Right ventricle myocardium superior (tissue), 1 donor: ENCODE measurements around the gene KCNC1. TPM values are rescaled to one million over a fixed set of nuclear protein-coding genes. Genes with fewer than 3 reads are reported as not detected.

Experiments used
- ATAC-seq: fragments of 200-7000 bp; cut with Tn5 transposase; one replicate; pipeline ENCODE4 v1.9.1; 2020; ENCODE audit warnings: mild to moderate bottlenecking; ENCODE audit not compliant: poor library complexity
- DNase-seq: peaks from one replicate; pipeline ENCODE4 v3.0.0-alpha.2; 2020
- intact Hi-C: fragments of 100-400 bp; cut with DNase I; formaldehyde crosslinking; loops from one replicate; pipeline ENCODE4 v1.11.2; 2022
- total RNA-seq: library from RNA; stranded (reverse); fragmentation: NEBNext Ultra II Directional; extraction: Animal tissue kit (Norgen Biotek cat#: 25700); gene quantifications from one replicate; pipeline ENCODE4 v1.2.1, GENCODE V29; 2021
- donor health status: DM: no; HTN: yes; CAD: no; lungs with severe emphysema.

The KCNC1 gene
- total RNA-seq, 1 donor from 2014 or later: not detected

- ATAC-seq (peak; percentile 87), DNase-seq (peak; percentile 78)
- intact Hi-C loops: no loop called here
Measured at GRCh38 chr11:17734986-17735817, 621 bp downstream of the KCNC1 start.

DNA sequence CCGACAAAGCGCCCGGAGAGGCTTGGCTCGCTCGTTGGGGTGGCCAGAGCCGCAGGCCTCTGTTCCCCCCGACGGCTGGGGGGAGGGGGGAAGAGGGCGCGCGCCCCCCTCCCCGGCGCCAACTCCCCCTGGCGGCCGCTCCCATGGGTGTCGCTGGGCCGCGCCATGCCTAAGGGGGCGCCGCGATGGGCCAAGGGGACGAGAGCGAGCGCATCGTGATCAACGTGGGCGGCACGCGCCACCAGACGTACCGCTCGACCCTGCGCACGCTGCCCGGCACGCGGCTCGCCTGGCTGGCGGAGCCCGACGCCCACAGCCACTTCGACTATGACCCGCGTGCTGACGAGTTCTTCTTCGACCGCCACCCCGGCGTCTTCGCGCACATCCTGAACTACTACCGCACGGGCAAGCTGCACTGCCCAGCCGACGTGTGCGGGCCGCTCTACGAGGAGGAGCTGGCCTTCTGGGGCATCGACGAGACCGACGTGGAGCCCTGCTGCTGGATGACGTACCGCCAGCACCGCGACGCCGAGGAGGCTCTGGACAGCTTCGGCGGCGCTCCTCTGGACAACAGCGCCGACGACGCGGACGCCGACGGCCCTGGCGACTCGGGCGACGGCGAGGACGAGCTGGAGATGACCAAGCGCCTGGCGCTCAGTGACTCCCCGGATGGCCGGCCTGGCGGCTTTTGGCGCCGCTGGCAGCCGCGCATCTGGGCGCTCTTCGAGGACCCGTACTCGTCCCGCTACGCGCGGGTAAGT is 1.4 kb downstream of the KCNC1 start:
- peak; percentile 30 for DNase-seq
- intact Hi-C loops: no loop called here
- no peak for ATAC-seq

DNA sequence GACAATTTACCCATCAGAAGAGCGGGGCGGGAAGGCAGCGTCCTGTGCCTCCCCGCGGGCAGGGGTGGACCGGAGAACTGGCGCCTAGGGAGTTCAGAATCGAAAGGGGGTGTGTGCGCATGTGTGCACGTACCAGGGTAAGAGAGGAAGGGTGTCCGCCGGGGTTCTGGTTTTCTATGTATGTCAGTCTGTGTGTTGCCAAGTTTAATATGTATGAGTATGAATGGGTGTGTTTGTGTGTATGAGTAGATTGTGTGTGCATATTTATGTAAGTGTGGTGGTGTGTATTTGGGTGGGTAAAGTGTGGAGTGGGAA is 2.0 kb downstream of the KCNC1 start:
- peak; percentile 20 for DNase-seq
- intact Hi-C loops: no loop called here
- ATAC-seq: no peak

- intact Hi-C loops: no loop called here
- peak; percentile 27 for DNase-seq
- ATAC-seq: no peak
Measured at GRCh38 chr11:17736930-17737817, 2.6 kb downstream of the KCNC1 start.

DNA sequence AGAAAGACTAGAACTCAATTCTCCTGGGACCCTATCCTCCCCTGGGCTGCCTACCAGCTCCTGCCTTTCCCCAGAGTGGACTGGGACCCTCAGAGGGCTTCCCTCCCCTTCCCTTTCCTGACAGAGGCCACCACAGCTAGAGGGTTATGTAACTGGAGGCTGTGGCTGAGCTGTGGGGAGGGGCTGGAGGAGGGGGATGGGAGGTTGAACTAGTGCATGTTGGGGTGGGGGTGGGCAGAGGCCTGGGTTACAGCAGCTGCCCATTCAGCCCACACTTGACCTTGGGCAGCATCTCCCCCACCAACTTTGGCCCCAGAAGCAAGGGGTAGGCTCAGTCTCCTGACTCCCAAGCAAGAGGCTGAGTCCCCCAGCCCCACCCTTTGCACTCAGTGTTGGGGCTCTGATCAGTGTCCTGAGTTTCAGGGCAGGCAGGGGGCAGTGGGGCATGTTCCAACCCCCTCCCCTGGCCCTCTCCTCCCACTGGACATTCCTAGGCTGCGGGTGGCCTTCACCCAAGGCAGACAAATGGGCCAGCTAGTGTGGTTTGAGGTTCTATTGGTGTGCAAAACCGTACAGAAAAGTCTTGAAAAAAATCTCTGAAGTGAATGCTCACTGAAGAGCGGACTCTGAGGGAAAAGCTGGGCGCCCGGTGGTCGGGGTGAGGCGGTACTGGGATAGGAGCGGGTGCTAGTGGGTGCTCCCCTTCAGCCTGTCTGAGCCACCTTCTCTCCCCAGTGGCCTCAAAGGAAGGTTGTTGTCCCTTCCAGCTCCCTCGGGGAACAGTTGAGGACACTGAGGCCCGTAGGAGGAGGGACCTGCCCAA is 3.8 kb downstream of the KCNC1 start:
- intact Hi-C loops: no loop called here
- no peak for DNase-seq
- no peak for ATAC-seq

- no peak for ATAC-seq
- no peak for DNase-seq
- intact Hi-C loops: no loop called here
Measured at GRCh38 chr11:17739945-17740338, 5.4 kb downstream of the KCNC1 start.

DNA sequence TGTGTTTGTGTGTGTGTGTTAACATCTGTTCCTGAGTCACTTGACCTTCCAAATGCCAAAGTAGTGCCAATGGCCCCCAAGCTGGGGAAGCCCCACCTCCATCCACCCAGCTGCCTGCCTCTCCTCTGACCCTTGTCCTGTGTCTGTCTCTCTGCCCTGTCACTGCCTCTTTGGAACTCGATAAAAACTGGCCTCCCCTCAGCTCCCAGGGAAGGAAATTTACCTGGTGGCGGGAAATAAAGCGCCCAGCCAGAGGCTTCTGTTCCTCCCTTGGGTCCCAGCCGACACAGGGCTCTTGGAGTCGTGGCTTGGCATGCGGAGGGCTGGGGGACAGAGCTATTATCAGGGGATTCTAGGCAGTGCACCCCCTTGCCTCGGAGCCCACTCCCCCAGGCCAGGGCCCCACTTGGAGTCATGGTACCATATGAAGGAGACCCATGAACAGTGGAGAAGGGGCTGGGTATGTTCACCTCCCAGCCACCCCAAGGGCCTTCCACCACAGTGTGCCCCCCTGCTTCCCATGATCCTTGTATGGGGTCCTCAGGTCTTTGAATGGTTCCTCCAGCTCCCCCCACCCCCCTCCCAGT is 6.2 kb downstream of the KCNC1 start:
- intact Hi-C loops: no loop called here
- ATAC-seq: no peak
- DNase-seq: no peak

DNA sequence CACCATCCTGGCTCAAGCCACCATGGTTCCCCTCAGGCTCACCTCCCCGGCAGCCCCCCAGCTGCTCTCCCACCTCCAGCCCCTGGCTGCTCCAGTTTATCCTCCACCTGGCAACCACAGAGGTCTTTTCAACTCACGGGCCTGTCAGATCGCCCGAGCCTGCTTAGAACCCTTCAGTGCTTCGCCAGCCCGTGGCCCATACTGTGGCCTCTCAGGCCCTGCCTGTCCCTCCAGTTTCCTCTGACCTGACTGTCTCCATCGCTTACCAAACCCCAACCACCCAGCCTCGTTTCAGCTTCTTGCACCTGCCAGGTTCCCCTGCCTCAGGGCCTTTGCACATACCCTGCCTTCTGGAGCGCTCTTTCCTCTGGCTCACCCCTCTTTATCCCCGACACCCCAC is 6.9 kb downstream of the KCNC1 start:
- no peak for ATAC-seq
- intact Hi-C loops: no loop called here
- peak; percentile 27 for DNase-seq

GRCh38 chr11:17742019-17742418 is 7.4 kb downstream of the KCNC1 start:
- peak; percentile 16 for DNase-seq
- no peak for ATAC-seq
- intact Hi-C loops: no loop called here

GRCh38 chr11:17743026-17743807 is 8.6 kb downstream of the KCNC1 start:
- intact Hi-C loops: no loop called here
- no peak for ATAC-seq
- DNase-seq: no peak

GRCh38 chr11:17743808-17744119 is 9.2 kb downstream of the KCNC1 start:
- no peak for ATAC-seq
- no peak for DNase-seq
- intact Hi-C loops: no loop called here

DNA sequence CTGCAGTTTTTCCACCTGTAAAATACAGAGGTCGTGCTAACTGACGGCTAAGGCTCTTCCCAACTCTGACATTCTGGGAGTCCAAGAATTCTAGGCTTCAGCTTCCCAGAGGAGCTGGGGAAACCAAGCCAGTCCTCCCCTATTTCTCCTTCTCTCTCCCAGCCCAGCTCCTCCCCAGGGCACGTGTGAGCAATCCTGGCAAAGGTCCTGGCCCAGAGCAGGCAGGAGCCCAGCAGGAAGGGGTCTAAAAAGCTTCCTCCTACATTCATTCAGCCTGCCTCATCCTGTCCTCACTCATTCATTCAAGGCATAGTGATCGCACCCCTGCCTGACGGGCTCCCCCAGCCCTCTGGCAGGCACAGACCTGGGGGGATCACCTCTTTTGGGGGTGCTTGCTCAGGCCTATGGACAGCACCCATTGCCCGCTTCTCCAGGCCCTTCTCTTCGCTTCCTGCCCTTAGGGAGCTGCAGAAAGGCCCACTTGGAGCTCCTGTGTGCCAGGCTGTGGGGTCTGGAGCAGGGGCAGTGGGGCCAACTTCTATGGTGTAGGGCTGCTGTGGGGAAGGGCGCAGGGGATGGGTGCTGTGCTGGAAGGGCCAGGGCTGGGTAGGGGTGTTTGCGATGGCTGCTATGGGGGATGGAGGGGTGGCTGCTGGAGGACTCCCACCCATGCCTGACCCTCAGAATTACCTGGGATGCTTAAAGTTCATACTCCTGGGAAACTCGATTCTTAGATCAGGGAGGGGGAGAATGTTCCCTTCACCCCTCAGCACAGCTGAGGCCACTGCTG is 9.8 kb downstream of the KCNC1 start:
- intact Hi-C loops: no loop called here
- ATAC-seq: no peak
- DNase-seq: no peak

- DNase-seq (peak; percentile 24), ATAC-seq (no peak)
- intact Hi-C loops: no loop called here
Measured at GRCh38 chr11:17745023-17745772, 10.6 kb downstream of the KCNC1 start.

- ATAC-seq (no peak), DNase-seq (no peak)
- intact Hi-C loops: no loop called here
Measured at GRCh38 chr11:17746096-17746495, 11.5 kb downstream of the KCNC1 start.

DNA sequence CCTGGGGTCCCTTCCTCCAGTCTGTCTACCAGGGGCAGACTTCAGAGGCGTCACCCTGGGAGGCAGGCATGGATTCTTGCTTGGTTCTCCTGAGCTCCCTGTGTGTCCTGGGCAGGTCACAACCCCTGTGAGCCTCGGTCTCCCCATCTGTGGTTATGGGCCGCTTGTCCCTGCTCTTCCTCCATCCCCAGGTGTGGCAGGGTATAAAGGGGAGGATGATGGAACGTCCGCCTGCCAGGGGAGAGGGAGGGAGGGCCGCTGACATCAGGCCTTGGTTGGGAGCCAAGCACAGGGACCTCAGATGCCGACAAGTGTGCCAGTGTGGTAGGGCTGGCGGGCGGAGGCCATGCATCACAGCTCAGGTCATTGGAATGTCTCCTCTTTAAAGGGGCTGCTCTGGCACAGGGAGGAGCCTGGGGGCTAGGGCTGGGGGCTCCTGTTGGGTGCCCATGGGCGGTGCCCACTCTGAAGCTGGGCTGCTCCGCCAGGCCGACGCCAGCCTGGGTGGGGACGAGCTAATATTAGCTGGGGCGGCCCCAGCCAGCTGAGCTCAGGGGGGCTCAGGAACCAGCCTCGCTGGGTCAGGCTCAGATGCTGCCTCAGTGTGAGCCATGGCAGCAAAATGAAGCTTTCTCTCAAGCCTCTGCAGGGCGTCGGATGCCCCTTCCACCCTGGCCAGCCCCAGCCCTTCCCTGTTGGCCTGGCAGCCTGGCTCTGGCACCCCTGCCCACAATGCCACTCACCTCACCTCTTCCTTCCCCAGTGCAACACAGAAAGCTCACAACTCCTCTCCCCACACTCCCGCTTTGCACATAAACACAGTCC is 12.8 kb downstream of the KCNC1 start:
- DNase-seq (no peak), ATAC-seq (no peak)
- intact Hi-C loops: no loop called here
